RWPE1 (cell line): ENCODE measurements around the gene RASSF4.
A peak's percentile ranks its signal among the peaks of the same experiment; 100 is the strongest.

Experiments used
- CTCF ChIA-PET: fragments of 350-600 bp; sonication (Branson Sonifier 250); formaldehyde crosslinking; extraction: SDS; loops from one replicate; lab custom pipeline; 2021; lab: Yijun Ruan, JAX
- POLR2A ChIA-PET: fragments of 400-600 bp; formaldehyde crosslinking; extraction: SDS; loops from one replicate; lab custom pipeline; 2020; ENCODE audit warnings: antibody characterized with exemption; ENCODE audit not compliant: low non-redundant PET; lab: Yijun Ruan, JAX
- DNase-seq: peaks from one replicate; pipeline ENCODE4 v3.0.0; 2012; ENCODE audit warnings: low spot score
- H3K27ac ChIP-seq: fragments of 450-650 bp; 2 replicates; pipeline ENCODE4 v1.5.1; 2017
- CTCF ChIP-seq: fragments of 450-650 bp; conservative IDR thresholded peaks from 2 replicates; pipeline ENCODE4 v1.5.1; 2017; ENCODE audit warnings: low read depth, mild to moderate bottlenecking

The RASSF4 gene

GRCh38 chr10:44959247-44960087 lies at the start of gene RASSF4:
RASSF4 (plus strand) TSS chr10:44959802; CDS start chr10:44970203, 10,401 bp downstream.
- no peak for TF ChIP-seq CTCF
- CTCF ChIA-PET: interaction anchor here (1.2 kb wide), 1 partner anchor 16 kb away, joined by 4 read pairs; no protein-coding TSS in a partner anchor
- peak; percentile 92 for DNase-seq
- peak within 1 kb of the TSS; percentile 72 for H3K27ac ChIP-seq
- POLR2A ChIA-PET: interaction anchor here (0.5 kb wide), 1 partner anchor 185 kb away, joined by 3 read pairs; no protein-coding TSS in a partner anchor

GRCh38 chr10:44909910-44910309 lies 49.7 kb upstream of the RASSF4 start:
- POLR2A ChIA-PET: no interaction called here

GRCh38 chr10:44910602-44911001 lies 49.0 kb upstream of the RASSF4 start:
- ChIA-PET POLR2A (no interaction called here), CTCF (interaction anchor here (0.7 kb wide), 1 partner anchor 46 kb away, joined by 3 read pairs; no protein-coding TSS in a partner anchor)
- no peak for DNase-seq
- H3K27ac ChIP-seq: no peak overlapping the region
- TF ChIP-seq CTCF: no peak

More at GRCh38 chr10:44909910-44910309, 49.7 kb upstream of the RASSF4 start:
- no peak for TF ChIP-seq CTCF
- no peak overlapping the region for H3K27ac ChIP-seq
- CTCF ChIA-PET: interaction anchor here (0.7 kb wide), 1 partner anchor 46 kb away, joined by 3 read pairs; no protein-coding TSS in a partner anchor
- no peak for DNase-seq

- no peak for DNase-seq
- H3K27ac ChIP-seq: no peak within 1 kb of the TSS
- CTCF ChIA-PET: no interaction called here
- TF ChIP-seq CTCF: no peak
- POLR2A ChIA-PET: no interaction called here
Measured at GRCh38 chr10:44911081-44911540, 48.5 kb upstream of the RASSF4 start, which contains the start of gene TMEM72. TMEM72 (plus strand) TSS chr10:44911337; CDS start chr10:44911513, 176 bp downstream.

- no peak for TF ChIP-seq CTCF
- DNase-seq: no peak
- ChIA-PET CTCF (no interaction called here), POLR2A (no interaction called here)
- no peak overlapping the region for H3K27ac ChIP-seq
Measured at GRCh38 chr10:44911951-44912350, 47.7 kb upstream of the RASSF4 start.

DNA sequence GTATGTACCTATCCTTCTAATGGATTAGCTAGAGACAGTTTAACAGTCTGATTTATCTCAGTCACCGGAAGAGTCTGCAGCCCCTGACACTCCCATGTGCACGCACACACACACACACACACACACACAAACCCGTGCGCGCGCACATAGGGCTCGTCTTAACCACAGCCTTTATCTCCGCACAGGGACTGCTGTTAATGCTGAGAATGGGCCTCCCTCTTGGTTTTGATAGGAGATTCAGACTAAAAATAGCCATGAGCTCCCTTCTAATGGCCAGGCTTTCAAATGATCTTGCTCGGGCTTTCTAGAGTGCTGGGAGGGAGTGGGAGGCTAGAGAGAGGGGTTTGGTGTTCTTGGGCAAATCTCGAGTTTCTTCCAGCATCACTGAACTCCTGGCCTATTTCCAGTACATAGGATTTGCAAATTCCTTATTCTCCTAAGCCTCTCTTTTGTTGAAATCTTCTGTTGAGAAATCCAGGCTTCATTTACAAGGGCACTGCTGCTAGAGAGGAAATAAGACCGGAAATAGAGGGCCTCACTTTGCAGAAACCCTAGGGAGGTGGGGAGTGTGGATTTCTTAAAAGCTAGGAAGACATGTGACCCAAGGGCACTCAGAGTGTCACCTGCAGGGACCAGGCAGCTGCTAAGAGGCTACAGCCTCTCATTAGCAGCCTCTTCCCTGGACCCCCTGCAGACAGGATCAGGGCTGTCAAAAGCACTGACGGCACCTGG lies 46.1 kb upstream of the RASSF4 start:
- POLR2A ChIA-PET: no interaction called here
- CTCF ChIA-PET: no interaction called here
- TF ChIP-seq CTCF: no peak
- no peak overlapping the region for H3K27ac ChIP-seq
- no peak for DNase-seq
